SHP77 treated with DMSO at 0.1 percent for 48 hours (cell line): Measurements from ENCODE around the gene KCNE5.
"Not testable (repeated sequence)": the region's sequence is repeated elsewhere in the genome, so short reads cannot be mapped to it uniquely, and the experiment has no call there.

Experiments
- DNase-seq: peaks from one replicate; lab custom pipeline; 2025; lab: John Stamatoyannopoulos, UW

The KCNE5 gene

DNA sequence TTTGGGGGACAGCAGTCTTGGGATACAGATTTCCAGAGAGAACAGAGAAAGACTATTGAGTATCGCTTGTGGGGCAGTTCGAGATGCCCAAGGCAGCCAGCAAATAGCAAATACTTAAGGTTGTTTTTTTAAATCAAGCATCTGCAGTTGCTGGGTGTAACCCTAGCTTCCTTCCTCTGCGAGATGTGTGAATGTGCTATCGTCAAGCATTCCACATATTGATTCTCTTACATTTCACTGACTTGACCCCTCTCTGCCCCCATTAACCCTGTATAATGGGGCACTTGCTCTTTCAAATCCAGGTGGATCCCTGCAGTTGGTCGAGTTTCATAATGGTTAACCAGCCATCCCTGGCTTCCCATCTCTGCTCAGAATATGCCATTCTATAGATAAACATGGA, 23.5 kb downstream of the KCNE5 start:
- DNase-seq, result no peak

DNA sequence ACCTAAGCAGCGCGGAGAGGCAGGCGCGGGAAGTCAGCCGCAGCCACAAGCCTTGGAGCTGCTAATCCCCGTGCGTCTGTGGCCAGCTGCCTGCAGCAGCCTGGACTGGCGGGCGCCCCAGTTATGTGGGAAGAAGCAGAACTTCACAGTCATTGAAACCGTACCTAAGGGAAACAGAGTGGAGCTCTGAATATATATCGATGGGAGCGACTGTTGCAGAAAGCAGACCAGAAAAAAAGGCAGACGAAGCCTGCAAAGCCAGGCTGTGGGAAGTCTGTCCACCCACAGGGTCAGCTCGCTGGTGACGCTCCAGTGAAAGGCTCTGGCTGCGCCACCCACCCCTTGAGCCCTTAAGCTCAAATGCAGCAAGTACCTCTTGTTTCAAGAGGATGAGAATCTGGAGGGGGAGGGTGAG, 24.7 kb downstream of the KCNE5 start:
- no peak for DNase-seq

DNA sequence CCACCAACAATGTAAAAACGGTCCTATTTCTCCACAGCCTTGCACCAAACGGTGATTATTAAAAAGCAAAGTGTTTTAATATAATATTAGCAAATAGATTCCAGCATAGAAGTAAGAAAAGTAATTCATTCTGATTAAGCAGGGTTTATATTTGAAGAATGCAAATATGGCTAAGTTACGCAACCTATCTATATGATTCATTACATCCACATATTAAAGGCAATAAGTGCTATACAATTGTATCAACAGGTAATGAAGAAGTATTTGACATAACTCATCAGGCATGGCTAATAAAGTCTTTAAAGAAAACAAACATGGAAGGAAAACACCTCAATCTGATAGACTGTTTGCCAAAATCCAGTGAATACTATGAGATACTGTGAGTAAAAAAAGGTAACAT, 29.0 kb downstream of the KCNE5 start:
- no peak for DNase-seq

DNA sequence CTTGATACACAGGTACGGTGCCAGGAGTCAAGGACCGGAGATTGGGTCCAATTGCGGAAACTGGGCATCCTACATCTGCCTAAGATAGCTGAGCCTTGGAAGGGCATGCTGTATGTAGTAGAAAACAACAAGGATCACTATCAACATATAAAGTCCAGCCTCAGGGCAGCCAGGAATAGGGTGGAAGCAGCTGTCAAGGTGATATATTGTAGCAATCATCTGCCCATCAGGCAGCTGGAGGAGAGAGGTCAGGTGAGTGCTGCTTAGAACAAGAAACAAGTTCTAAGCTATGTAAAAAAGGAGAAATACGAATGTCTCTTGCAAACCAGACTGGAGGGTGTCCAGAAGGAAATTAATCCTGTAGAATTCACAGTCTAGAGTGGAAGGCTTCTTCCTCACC, 34.8 kb downstream of the KCNE5 start:
- DNase-seq, result no peak

DNA sequence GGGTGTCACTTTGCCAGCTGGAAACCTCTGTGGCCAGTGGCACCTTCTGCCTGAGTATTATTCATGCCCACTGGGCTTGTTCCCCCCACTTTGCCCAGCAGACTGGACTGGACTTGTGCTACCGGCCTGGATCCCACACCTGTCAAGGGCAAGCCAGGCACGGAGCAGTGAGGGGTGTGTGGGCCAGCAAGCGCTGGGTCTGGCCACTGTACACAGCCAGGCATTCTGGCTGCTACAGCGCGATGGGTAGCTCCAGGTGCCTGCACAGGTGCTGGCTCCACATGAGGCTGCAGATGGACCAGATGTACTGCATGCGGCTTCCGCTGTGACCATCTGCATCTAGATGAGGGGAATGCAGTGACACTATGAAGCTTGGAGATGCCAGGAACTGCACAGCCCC, 39.5 kb downstream of the KCNE5 start:
- DNase-seq, result no peak

DNA sequence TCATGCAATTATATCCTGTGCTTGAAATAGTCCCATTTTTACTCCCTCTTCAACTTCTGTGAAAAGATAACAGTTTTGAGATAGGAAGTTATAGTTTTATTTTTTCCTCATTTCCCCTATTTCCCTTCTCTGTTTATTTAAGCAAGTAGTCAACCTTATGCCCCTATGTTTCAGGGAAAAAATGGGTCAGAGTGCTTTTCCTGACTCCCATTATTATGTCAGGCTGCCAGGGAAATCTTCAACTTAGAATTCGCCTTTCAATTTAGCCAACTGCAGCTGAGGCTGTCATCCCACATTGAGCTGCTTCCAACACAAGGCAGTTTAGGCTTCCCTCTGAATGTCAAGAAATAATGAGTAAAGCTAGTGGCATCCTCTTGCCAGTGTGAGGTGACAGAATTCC, 46.1 kb downstream of the KCNE5 start:
- no peak for DNase-seq

DNA sequence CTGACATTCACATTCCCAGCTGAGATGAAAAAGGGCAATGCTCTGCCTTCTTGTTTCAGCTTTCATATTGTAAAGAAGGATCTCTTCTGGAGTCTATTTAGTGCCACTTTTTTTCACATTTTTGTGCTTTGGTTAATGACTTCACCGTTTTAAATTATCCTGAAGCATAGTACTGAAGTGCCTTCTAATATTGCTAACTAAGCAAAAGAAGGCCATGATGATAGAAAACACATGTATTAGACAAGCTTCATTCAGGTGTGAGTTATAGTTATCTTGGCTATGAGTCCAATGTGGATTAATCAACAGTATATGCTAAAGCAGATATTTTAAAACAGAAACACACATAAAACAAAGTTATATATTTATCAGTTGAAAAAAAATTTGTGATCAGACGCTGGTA, 47.9 kb downstream of the KCNE5 start:
- DNase-seq, result no peak

DNA sequence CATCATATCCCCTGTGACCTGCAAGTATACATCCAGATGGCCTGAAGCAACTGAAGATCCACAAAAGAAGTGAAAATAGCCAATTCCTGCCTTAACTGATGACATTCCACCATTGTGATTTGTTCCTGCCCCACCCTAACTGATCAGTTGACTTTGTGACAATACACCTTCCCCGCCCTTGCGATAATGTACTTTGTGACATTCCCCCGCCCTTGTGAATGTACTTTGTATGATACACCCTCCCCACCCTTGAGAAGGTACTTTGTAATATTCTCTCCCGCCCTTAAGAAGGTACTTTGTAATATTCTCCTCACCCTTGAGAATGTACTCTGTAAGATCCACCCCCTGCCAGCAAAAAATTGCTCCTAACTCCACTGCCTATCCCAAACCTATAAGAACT, 48.9 kb downstream of the KCNE5 start:
- DNase-seq, result not testable (repeated sequence)
